Fibroblast of mammary gland (primary cell): ENCODE results near the gene YY1.

ENCODE experiments used
- DNase-seq: peaks from one replicate; pipeline ENCODE4 v3.0.0-alpha.2; 2010; ENCODE audit warnings: low read depth
- H3K4me3 ChIP-seq: 2 replicates; pipeline ENCODE4 v1.5.1; 2011; ENCODE audit warnings: low read depth, mild to moderate bottlenecking, low read length, moderate library complexity; ENCODE audit not compliant: control insufficient read depth
- TF ChIP-seq, protein P1 (sequence below): conservative IDR thresholded peaks from 2 replicates; pipeline ENCODE4 v1.5.1; 2011; ENCODE audit warnings: low read depth, low read length, inconsistent platforms; ENCODE audit not compliant: control insufficient read depth, insufficient read depth

YY1 gene

DNA sequence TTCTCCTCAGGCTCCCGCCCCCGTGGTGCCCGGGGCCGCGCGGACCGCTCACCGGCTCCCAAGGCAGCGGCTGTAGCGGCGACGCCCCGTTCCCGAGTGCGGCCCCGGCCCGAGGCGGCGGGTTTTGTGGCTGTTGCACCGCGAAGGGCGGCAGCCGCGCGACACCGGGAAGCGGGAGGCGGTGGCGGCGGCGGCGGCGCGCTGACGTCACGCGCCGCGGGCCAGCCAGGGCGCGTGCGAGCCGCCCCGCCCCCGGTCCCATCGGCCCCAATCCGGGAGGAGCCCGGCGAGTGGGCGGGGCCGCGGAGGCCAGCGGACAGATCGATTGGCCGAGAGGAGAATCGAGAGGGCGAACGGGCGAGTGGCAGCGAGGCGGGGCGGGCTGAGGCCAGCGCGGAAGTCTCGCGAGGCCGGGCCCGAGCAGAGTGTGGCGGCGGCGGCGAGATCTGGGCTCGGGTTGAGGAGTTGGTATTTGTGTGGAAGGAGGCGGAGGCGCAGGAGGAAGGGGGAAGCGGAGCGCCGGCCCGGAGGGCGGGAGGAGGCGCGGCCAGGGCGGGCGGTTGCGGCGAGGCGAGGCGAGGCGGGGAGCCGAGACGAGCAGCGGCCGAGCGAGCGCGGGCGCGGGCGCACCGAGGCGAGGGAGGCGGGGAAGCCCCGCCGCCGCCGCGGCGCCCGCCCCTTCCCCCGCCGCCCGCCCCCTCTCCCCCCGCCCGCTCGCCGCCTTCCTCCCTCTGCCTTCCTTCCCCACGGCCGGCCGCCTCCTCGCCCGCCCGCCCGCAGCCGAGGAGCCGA, at the start of gene YY1:
Gene YY1, plus strand, starts transcription at position 726 of the 792 bp plus-strand sequence. CDS start 101 bp downstream, outside the sequence.
- peak within 1 kb of the TSS; percentile 92 for H3K4me3 ChIP-seq
- DNase-seq, result peak; percentile 95
- TF ChIP-seq, protein P1, sequence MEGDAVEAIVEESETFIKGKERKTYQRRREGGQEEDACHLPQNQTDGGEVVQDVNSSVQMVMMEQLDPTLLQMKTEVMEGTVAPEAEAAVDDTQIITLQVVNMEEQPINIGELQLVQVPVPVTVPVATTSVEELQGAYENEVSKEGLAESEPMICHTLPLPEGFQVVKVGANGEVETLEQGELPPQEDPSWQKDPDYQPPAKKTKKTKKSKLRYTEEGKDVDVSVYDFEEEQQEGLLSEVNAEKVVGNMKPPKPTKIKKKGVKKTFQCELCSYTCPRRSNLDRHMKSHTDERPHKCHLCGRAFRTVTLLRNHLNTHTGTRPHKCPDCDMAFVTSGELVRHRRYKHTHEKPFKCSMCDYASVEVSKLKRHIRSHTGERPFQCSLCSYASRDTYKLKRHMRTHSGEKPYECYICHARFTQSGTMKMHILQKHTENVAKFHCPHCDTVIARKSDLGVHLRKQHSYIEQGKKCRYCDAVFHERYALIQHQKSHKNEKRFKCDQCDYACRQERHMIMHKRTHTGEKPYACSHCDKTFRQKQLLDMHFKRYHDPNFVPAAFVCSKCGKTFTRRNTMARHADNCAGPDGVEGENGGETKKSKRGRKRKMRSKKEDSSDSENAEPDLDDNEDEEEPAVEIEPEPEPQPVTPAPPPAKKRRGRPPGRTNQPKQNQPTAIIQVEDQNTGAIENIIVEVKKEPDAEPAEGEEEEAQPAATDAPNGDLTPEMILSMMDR, result no peak

DNA sequence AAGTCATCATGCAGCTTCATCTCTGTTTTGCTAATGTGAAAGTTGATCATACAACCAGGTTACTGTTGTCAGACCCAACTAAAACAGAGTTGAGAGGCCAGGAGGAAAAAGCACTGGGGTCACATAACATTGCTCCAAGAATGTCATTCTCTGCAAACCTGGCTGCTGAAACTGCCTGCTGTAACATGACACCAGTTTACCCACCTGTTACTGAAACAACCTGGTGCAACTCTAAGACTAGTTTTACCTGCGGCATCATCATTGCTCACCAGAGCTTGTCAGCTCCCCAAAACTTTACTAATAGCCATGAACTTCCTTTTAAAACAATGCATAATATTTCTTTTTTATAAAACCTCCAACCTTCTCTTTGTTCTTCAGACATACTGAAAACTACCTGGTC, 48.8 kb upstream of the YY1 start:
- TF ChIP-seq, protein P1, result no peak
- no peak for DNase-seq
- H3K4me3 ChIP-seq, result no peak overlapping the region

DNA sequence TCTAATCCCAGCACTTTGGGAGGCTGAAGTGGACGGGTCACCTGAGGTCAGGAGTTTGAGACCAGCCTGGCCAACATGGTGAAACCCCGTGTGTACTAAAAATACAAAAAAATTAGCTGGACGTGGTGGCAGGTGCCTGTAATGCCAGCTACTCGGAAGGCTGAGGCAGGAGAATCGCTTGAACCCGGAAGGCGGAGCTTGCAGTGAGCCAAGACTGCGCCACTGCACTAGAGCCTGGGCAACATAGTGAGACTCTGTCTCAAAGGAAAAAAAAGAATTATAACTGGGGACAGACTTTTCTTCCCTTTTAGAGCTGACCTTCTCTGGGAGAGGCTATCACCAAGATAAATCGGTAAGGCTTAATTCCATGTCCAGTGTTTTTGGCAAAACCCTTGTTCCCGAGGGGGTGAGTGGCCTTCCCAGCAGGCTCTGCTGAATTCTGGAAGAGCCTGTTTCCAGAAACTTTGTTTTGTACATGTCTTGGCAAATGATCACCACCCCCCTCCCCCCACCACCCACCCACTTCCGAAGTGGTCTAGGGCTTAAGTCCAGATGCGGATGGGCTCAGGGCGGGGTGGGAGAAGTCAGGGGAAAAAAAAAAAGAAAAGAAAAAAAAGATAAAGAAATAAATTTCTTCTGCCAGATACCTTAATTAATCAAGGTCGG, 47.2 kb upstream of the YY1 start:
- DNase-seq, result no peak
- TF ChIP-seq, protein P1, result no peak
- H3K4me3 ChIP-seq, result no peak overlapping the region

DNA sequence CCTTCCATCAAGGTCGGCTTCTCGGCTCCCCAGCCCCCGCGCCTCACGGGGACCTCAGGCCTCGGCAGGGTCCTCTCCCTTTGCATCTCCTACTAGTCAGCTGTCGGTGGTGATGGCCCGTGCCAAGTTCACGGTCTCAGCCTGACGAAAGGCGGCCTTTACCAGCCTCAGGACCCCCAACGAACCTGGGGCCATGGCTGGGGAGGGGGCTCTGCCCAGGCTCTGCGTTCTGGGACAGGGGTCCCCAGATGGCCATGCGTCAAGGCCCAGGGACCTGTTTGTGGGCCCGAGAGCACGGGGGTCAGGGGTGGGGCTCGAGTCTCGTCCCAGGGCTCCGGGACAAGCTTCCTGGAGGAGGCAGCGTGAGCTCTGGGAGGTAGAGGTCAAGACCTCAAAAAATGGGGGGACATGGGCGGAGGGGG, 46.7 kb upstream of the YY1 start:
- TF ChIP-seq, protein P1, result no peak
- peak overlapping the region; percentile 34 for H3K4me3 ChIP-seq
- no peak for DNase-seq

DNA sequence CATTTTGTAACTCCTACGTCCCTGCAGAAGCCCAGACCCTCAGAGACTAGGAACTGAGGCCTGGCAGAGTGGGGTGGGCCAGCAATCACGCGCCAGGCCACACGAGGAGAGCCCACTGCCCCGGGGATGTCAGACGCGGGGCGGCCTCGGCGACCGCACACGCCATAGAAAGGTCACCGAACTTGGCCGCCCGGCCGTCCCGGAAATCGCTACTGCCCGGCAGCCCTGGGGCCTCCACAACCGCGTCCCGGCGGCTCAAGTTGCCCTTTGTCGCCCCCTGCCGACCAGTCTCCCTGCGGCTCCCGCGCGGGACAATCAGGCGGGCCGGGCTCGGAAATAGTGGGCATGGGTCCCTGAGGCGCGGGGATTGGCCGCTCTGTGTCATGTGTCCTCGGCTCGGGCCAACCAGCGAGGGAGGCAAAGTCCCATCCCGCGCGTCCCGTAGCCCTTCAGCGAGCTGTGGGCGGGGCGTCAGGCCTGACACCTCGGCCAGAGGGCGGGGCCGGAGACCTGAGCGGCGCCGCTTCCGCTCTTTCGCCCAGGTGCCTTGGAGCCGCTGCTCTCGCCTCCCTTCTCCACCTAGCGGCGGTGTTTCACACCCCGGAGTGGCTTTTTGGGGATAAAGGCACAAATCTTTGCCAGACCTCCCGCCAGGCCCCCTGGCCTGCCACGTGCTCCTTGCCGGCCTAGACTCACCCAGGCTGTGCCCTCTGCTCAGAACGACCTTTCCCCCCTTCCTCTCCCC, 46.1 kb upstream of the YY1 start:
- TF ChIP-seq, protein P1, result peak; percentile 56
- peak; percentile 93 for DNase-seq
- peak overlapping the region; percentile 49 for H3K4me3 ChIP-seq
